Activated CD8-positive, alpha-beta memory T cell treated with anti-CD3 and anti-CD28 coated beads, Interleukin-2, amount 50 U/mL, for 4 hours (primary cell): ENCODE results near the gene OSBP2.

Experiments used
- DNase-seq: peaks from one replicate; pipeline ENCODE4 v3.0.0-alpha.2; 2020

Gene OSBP2

DNA sequence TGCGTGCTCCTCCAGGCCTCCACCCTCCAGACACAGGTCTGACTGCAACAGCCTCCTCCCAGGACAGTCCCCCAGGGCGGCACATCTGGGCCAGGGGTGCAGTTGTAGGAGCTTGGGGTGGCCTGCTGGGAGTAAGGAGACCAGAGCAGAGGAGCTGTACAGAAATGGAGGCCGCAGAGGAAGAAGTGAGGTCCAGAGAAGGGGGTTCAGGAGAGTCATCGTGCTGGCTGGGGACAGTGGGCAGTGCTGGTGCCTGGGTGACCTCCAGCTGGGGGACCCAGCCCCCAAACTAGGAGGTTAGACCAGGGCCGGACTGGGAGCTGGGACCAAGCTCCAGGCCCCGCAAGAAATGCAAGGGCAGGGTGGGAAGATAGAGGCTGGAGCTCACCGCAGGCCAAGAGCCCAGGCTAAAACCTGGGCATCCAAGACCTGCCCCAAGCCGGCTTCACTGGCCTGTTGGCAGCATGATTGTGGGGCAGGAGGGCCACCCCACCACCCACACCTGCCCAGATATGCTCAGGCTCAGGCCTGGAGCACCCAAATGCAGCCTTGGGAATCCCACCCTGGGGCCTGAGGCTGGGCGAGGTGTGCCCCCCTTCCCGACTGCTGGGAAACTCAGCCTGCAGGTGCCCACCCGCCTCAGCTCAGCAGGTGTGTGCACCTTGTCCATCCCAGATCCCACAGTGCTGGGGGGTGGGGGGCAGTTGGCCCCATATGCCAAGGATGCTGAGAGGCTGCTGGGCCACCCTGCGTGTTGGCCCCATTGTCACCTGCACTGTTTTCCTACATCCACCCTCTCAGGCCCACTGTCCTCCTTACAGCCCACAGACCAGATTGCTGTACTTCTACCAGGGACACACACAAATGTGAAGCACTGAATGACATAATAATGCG, 177.0 kb downstream of the OSBP2 start:
- DNase-seq = no peak

- no peak for DNase-seq
These were observed 177.8 kb downstream of the OSBP2 start for GRCh38 chr22:30872285-30873041.

GRCh38 chr22:30873086-30873650, 178.5 kb downstream of the OSBP2 start:
- DNase-seq = no peak

DNA sequence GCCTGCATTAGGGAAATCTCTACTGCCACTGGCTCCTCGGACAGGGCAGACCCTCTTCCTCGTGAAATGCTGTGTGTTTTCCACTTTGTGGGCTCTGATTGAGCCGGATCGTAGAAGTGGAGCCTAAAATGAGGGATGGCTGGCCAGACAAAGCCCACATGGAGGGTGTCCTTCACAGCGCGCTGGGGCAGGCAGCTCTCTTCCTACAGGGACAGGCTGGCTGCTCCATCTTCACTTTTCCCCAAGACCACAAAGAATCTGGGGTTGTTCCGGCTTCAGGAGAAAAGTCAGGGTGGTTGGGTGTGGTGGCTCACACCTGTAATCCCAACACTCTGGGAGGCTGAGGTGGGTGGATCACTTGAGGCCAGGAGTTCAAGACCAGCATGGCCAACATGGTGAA, 179.0 kb downstream of the OSBP2 start:
- DNase-seq = no peak

- DNase-seq = no peak
These were observed 180.0 kb downstream of the OSBP2 start for GRCh38 chr22:30874431-30875370.

GRCh38 chr22:30875481-30876215, 181.0 kb downstream of the OSBP2 start:
- no peak for DNase-seq

GRCh38 chr22:30876221-30876751, 181.6 kb downstream of the OSBP2 start:
- DNase-seq = no peak

GRCh38 chr22:30876915-30877553, 182.4 kb downstream of the OSBP2 start:
- DNase-seq = no peak

GRCh38 chr22:30877662-30878515, 183.2 kb downstream of the OSBP2 start:
- DNase-seq = no peak

GRCh38 chr22:30878516-30879414, 184.1 kb downstream of the OSBP2 start:
- DNase-seq = no peak

DNA sequence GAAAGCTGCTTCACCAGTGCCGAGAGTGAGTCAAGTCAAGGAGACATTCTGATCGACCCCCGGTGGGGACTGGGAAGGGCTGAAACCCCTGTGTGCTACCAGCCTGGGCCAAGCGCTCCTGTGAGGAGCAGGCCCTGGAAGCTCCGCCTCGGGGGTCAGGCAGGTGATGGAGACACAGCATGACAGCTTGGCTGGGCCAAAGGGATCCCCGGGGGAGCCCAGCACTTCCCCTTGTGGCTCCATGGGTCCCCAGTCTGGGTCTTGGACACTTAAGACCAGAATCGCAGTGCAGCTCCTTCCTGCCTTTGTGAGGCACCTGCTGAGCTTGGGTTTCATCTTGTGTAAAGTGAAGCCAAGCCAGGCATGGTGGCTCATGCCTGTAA, 184.7 kb downstream of the OSBP2 start:
- DNase-seq = no peak

DNA sequence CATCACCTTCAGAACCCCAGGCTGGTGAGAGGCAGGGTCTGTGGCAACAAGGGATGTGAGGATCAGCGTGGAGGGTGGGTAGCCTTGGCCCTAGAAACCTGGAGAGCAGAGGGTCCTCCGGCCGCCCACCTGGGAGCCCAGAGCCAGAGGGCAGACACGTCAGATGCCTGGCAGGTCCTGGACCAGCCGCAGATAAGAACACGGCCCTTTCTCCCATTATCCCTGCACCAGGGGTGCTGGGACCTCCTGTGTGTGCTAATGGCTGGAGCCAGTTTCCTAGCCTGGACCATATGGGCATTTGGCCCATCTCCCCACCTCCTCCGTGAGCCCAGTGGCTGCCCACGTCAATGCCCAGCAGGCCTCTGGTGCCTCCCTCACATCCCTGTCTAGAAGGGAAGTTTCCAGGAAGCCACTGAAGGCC, 185.5 kb downstream of the OSBP2 start:
- no peak for DNase-seq

GRCh38 chr22:30880847-30881246, 186.2 kb downstream of the OSBP2 start:
- DNase-seq = no peak

GRCh38 chr22:30881361-30882183, 186.9 kb downstream of the OSBP2 start:
- DNase-seq = no peak

GRCh38 chr22:30882184-30882717, 187.6 kb downstream of the OSBP2 start:
- no peak for DNase-seq

GRCh38 chr22:30882974-30883533, 188.4 kb downstream of the OSBP2 start:
- DNase-seq = no peak

GRCh38 chr22:30883586-30884145, 189.0 kb downstream of the OSBP2 start:
- no peak for DNase-seq
